OCI-M1 (cell line): ENCODE measurements around the gene ACP4.
A peak's percentile ranks its signal among the peaks of the same experiment; 100 is the strongest.
"Not testable (repeated sequence)": the region's sequence is repeated elsewhere in the genome, so short reads cannot be mapped to it uniquely, and the experiment has no call there.

Source experiments
- DNase-seq: peaks from one replicate; lab custom pipeline; 2025; lab: John Stamatoyannopoulos, UW

The ACP4 gene

GRCh38 chr19:50797781-50798658 is 7.8 kb downstream of the ACP4 start:
- no peak for DNase-seq

- DNase-seq, result no peak
Observed at GRCh38 chr19:50798659-50799546, 8.7 kb downstream of the ACP4 start.

DNA sequence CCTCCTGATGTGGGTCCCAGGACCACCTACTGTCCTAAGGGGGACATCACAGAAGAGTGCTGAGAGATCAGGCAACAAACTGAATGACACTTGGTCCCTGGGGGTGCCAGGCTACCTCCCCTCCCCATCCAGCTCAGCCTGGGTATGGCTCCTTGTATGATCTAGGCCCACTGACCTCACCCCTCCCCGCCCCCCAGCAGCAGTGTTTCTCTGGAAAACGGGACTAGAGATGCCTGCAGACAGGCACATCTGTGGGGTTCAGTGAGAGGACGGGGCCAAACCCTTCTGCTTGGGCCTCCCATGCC is 9.3 kb downstream of the ACP4 start:
- no peak for DNase-seq

GRCh38 chr19:50801107-50801506 is 10.9 kb downstream of the ACP4 start:
- DNase-seq, result no peak

DNA sequence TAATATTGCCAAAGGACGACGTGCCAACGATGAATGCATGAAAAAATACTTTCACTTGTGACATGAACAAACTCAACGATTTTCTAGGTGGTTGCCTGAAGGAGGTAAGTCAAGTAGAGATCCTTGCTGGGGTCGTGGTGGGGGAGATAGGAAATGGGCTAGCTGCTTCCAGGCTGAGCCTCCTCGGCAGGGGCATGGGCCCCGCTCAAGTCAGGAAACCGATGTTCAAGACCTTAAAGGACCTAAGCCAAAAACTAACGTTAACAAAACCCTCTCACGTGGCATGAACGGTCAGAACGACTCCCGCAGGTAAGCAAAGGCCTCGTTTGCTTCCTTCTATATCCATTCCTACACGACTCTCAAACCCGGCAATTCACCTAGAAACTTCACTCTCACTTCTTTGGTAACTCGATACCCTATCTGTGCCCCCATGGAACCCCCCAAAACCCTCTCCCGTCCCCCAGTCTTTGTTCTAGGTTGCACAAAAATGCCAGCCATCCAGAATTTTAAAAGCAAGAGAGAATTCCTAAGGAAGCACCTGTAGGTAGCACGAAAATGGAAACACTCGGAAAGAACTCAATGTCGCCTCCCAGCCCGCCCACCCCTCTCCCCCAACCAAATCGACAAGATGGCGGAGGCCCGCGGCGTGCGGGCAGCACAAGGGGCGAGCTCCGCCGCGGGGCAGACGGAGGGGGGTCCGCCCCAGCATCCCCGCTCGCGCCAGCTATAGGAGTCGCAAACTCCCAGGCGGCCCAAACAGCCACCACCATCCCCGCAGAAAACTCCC is 13.6 kb downstream of the ACP4 start:
- DNase-seq, result peak; percentile 36

GRCh38 chr19:50804420-50805272 is 14.4 kb downstream of the ACP4 start:
- DNase-seq, result peak; percentile 99

DNA sequence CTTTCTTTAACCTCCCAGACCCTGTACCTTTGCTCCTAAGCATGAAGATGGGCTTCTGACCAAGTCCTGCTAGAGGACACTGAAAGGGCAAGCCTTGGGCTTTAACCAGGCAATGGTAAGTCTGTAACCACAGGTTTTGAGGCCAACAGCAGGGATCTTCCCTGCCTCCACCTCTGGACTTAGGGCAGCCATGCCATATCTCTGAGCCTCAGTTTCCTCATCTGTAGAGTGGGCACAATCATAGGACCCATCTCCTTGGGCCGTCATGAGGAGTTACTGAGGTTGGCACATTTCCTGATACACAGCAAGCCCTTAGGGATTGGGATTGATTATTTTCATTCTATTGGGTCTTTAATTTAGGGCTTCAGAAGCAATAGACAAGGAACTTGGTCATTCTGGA is 18.6 kb downstream of the ACP4 start:
- DNase-seq, result no peak

- not testable (repeated sequence) for DNase-seq
Observed at GRCh38 chr19:50811622-50812238, 21.5 kb downstream of the ACP4 start.

DNA sequence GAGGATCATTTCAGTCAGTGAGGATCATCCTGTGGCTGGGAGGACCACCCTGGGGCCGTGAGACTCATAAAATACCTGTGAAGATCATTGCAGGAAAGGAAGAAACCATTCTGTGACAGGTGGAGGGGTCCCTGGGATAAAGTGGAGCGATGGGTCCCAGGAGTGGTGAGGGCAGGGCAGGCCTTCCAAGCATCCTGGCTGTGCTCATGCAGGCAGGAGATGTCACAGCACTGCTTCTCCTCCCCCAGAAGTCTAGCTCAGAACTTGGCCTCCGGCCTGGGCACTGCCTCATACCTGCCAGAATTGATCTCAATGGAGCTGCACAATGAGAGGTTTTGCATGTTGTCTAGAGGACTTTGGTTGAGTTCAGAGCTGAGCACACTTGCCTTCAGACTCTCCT is 22.3 kb downstream of the ACP4 start:
- no peak for DNase-seq

- no peak for DNase-seq
Observed at GRCh38 chr19:50814883-50815282, 24.7 kb downstream of the ACP4 start.

DNA sequence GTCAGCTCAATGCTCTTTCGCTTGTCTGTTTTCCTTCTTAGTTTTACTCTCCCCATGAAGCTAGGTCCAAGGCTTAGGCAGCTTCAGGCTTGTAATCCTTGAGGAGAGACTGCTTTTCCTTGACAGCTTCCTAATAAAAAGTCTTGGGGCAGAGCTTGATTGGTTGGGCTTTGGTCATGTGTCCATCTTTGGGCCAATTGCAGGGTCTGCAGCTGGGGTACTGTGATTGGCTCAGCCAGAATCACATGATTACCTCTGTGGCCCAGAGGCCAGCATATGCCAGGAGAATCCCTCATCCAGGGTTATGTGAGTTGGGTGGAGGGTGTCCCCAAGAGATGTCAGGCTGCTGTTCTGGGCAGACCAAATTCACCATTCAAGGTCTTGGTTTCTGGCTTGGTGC is 25.2 kb downstream of the ACP4 start:
- no peak for DNase-seq

GRCh38 chr19:50817941-50818858 is 28.0 kb downstream of the ACP4 start:
- DNase-seq, result peak; percentile 80

DNA sequence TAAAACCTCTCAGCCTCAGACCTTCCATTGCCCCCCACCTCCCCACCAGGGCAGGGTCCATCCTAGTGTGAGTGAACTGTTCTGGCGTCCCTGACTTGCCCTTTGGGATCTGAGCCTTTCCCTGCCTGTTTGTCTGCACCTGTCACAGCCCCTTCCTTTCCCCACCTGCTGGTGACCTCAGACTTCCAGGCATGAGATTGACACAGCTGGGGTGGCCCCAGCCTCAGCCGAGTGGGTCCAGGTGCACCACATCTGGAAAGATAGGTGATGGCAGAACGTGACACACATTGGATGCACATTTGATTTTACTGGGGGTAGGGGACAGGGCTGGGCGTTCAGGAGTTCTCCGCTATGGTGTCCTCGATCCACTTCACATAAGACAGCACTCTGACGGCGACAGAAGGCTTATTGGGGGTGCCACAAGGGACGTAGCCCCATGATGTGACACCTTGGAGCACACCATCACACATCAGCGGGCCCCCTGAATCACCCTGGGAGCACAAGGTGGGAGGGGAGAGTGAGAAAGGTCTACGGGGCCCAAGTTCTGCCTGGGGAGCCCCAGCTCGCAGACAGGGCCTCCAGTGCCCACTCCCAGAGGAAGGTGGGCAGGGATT is 28.8 kb downstream of the ACP4 start:
- DNase-seq, result no peak

DNA sequence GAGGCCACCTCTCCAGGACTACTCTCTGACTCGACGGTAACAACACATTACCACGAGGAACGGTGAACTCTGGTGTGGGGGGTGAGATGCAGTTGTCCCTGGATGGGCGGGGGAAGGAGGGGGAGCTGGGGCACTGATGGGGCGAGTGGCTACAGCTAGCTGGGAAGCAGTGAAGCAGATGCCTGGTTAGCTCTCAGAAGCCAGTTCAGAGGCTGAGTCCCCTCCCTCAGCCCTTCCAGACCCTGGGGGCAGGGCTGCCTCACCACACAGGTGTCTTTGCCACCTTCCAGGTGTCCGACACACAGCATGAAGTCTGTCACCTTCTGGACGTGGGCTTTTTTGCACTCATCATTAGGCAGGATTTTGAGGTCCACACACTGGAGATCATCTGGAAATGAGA is 29.4 kb downstream of the ACP4 start:
- DNase-seq, result no peak

DNA sequence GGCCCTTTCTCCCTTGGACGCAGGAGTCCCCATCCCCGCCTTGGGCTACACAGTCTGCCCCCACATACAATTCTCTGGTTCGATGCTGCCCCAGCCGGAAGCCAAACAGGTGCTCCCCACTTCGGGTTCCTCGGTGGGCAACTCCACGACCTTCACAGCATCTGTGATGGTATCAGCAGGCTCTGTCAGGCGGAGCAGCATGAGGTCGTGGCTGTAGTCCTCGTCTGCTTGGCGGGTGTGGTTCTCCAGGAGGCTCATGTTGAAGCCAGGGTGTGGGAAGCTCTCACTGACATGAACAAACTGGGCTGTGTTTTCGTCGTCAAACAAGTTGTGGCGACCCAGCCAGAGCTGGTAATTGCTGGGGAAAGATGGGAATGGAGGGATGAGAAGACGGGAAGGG is 29.9 kb downstream of the ACP4 start:
- DNase-seq, result no peak

DNA sequence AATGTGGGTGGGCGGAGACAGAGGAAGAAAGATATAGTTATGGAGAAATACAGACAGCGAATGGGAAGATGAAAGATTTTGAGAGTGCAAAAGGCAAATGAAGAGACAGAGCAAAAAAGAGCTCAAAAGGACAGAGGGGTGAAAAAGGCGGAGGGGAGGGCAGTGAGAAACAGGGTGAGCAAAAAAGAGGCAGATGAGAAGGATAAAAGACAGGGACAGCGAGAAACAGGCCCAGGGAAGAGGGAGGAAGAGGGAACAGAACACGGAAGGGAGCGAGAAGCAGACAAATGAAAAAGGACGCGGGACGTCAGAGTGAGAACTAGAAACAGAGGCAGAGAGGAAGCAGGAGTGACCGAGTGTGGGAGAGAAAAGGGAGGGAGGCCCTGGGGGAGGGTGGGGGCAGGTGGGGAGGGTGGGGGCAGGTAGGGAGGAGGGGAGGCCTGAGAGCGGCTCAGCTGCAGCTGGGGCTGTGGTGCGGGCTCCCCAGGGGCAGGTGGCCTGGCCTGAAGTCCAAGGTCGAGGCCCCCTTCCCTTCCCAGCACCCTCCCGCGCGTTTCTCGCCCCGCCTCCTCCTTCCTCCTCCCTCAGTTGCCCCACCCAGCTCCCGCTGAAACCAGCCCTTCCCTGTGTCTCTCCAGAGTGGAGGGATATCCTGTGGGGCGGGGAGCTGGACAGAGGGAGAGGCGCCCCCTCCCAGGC is 30.5 kb downstream of the ACP4 start:
- peak; percentile 40 for DNase-seq

GRCh38 chr19:50821248-50821612 is 31.0 kb downstream of the ACP4 start:
- no peak for DNase-seq

- DNase-seq, result no peak
Observed at GRCh38 chr19:50821622-50822021, 31.4 kb downstream of the ACP4 start.

GRCh38 chr19:50822661-50823208 is 32.5 kb downstream of the ACP4 start:
- no peak for DNase-seq
